GM12878 (cell line): Measurements from ENCODE around the gene NRDE2. TPM values are rescaled to one million over a fixed set of nuclear protein-coding genes. Genes with fewer than 3 reads are reported as not detected.
A peak's percentile ranks its signal among the peaks of the same experiment; 100 is the strongest.

ENCODE experiments used
- ATAC-seq: fragments of 200-7000 bp; cut with Tn5 transposase; 3 replicates; pipeline ENCODE4 v1.9.1; 2020; ENCODE audit warnings: mild to moderate bottlenecking, moderate library complexity
- BruUV-seq: library from RNA; stranded (reverse); fragments of 400-500 nt; replicated peaks from 2 replicates; lab custom pipeline; 2021; lab: Mats Ljungman, UMichigan
- CTCF ChIA-PET: fragments of 300-600 bp; sonication (Branson Sonifier 250); formaldehyde crosslinking; extraction: SDS; loops from one replicate; lab custom pipeline; 2021; ENCODE audit warnings: inconsistent platforms; lab: Yijun Ruan, JAX
- POLR2A ChIA-PET: fragments of 350-600 bp; formaldehyde crosslinking; extraction: SDS; loops from one replicate; lab custom pipeline; 2021; ENCODE audit warnings: inconsistent platforms; lab: Charles Lee
- RAD21 ChIA-PET: fragments of 300-600 bp; sonication (Branson Sonifier 250); formaldehyde crosslinking; loops from one replicate; lab custom pipeline; 2023; ENCODE audit warnings: antibody characterized with exemption; ENCODE audit not compliant: unreplicated experiment; lab: Charles Lee
- SMC1A ChIA-PET: fragments of 300-600 bp; sonication (Branson Sonifier 250); formaldehyde crosslinking; loops from one replicate; lab custom pipeline; 2023; ENCODE audit not compliant: unreplicated experiment, uncharacterized antibody; lab: Charles Lee
- DNase-seq: peaks from one replicate; pipeline ENCODE4 v3.0.0-alpha.2; 2011; ENCODE audit warnings: low read depth, low spot score
- FAIRE-seq: peaks from 3 replicates; lab custom pipeline; 2011; peaks lifted over from hg19 to GRCh38; lab: Jason Lieb, UNC
- H2AFZ ChIP-seq: 2 replicates; pipeline ENCODE4 v1.6.0; 2011; ENCODE audit warnings: low read depth, low read length, control low read depth; ENCODE audit not compliant: control insufficient read depth
- H3K27ac ChIP-seq: 2 replicates; pipeline ENCODE4 v1.5.1; 2011; ENCODE audit warnings: control low read depth; ENCODE audit not compliant: control insufficient read depth, insufficient read depth
- H3K27me3 ChIP-seq, 2 experiments: replicated peaks in 1 of 2; 2 replicates each; pipeline versions ENCODE4 v1.6.0 to v1.6.1; 2011; ENCODE audit warnings: low read length in 1 of 2; ENCODE audit not compliant: control insufficient read depth in 2 of 2, insufficient read depth in 2 of 2
- H3K36me3 ChIP-seq, 2 experiments: 2 replicates each; pipeline ENCODE4 v1.5.1; 2011; ENCODE audit warnings: low read length in 1 of 2; ENCODE audit not compliant: control insufficient read depth in 2 of 2, insufficient read depth in 2 of 2
- H3K4me1 ChIP-seq: 2 replicates; pipeline ENCODE4 v1.6.1; 2011; ENCODE audit warnings: mild to moderate bottlenecking, low read length, moderate library complexity, mixed read lengths; ENCODE audit not compliant: control insufficient read depth, insufficient read depth
- H3K4me2 ChIP-seq: 2 replicates; pipeline ENCODE4 v1.6.0; 2011; ENCODE audit warnings: control low read depth; ENCODE audit not compliant: control insufficient read depth, insufficient read depth
- H3K4me3 ChIP-seq: fragments of 200-600 bp; sonication (generic); 2 replicates; pipeline ENCODE4 v1.5.1; 2016
- H3K79me2 ChIP-seq: 2 replicates; pipeline ENCODE4 v1.6.0; 2011; ENCODE audit warnings: low read length; ENCODE audit not compliant: control insufficient read depth, insufficient read depth
- H3K9ac ChIP-seq: 2 replicates; pipeline ENCODE4 v1.8.0; 2011; ENCODE audit warnings: low read length, control low read depth, mixed read lengths; ENCODE audit not compliant: control insufficient read depth, insufficient read depth
- H3K9me3 ChIP-seq: replicated peaks from 3 replicates; pipeline ENCODE4 v1.5.1; 2011; ENCODE audit warnings: mild to moderate bottlenecking, low read length; ENCODE audit not compliant: control insufficient read depth, insufficient read depth
- H4K20me1 ChIP-seq: 2 replicates; pipeline ENCODE4 v1.6.0; 2011; ENCODE audit not compliant: control insufficient read depth, insufficient read depth
- BHLHE40 ChIP-seq, 2 experiments: fragments of 450-650 bp in 1 of 2; IDR thresholded peaks; 2 replicates each; pipeline ENCODE4 v1.6.1; 2011 to 2017; ENCODE audit warnings: low read depth in 2 of 2, borderline replicate concordance in 1 of 2, improper control_type of control experiment in 1 of 2, low read length in 1 of 2, mild to moderate bottlenecking in 1 of 2
- BRCA1 ChIP-seq: IDR thresholded peaks from 2 replicates; pipeline ENCODE4 v1.6.1; 2011; ENCODE audit warnings: low read depth, low read length, improper control_type of control experiment
- EZH2 ChIP-seq: IDR thresholded peaks from 2 replicates; pipeline ENCODE4 v1.6.1; 2012; ENCODE audit warnings: low read depth, mild to moderate bottlenecking, control low read depth, inconsistent platforms, low read length, borderline replicate concordance; ENCODE audit not compliant: control insufficient read depth
- HCFC1 ChIP-seq: fragments of 150-350 bp; IDR thresholded peaks from 2 replicates; pipeline ENCODE4 v1.6.1; 2014; ENCODE audit warnings: low read length
- HSF1 ChIP-seq: fragments of 150-350 bp; IDR thresholded peaks from 2 replicates; pipeline ENCODE4 v1.6.1; 2014; ENCODE audit warnings: mild to moderate bottlenecking, low read depth, low read length
- NR2F1 ChIP-seq: fragments of 450-650 bp; conservative IDR thresholded peaks from 2 replicates; pipeline ENCODE4 v1.6.1; 2017; ENCODE audit warnings: mild to moderate bottlenecking
- RAD21 ChIP-seq: IDR thresholded peaks from 2 replicates; pipeline ENCODE4 v1.6.1; 2011; ENCODE audit warnings: mild to moderate bottlenecking, low read depth, low read length, moderate library complexity; ENCODE audit not compliant: insufficient read depth
- SMC3 ChIP-seq: IDR thresholded peaks from 2 replicates; pipeline ENCODE4 v1.6.1; 2011; ENCODE audit warnings: low read length, improper control_type of control experiment, borderline replicate concordance
- SPI1 ChIP-seq: IDR thresholded peaks from 2 replicates; pipeline ENCODE4 v1.6.1; 2011; ENCODE audit warnings: low read depth, mild to moderate bottlenecking, low read length, moderate library complexity, borderline replicate concordance; ENCODE audit not compliant: insufficient read depth
- YY1 ChIP-seq: IDR thresholded peaks from 2 replicates; pipeline ENCODE4 v1.6.1; 2011; ENCODE audit warnings: low read depth, mild to moderate bottlenecking, low read length
- ZNF207 ChIP-seq: fragments of 450-650 bp; IDR thresholded peaks from 2 replicates; pipeline ENCODE4 v1.6.1; 2014; ENCODE audit warnings: antibody characterized with exemption, mild to moderate bottlenecking, borderline replicate concordance
- ZNF384 ChIP-seq: IDR thresholded peaks from 2 replicates; pipeline ENCODE4 v1.6.1; 2012; ENCODE audit warnings: low read depth, mild to moderate bottlenecking, low read length, improper control_type of control experiment, borderline replicate concordance
- WGBS: methylation state at CpG from one replicate; pipeline ENCODE4 v1.1.6; 2016; ENCODE audit warnings: low lambda C conversion rate; ENCODE audit not compliant: insufficient replicate concordance, insufficient coverage; ENCODE audit errors: missing lambda C conversion rate; 5-methylcytosine and 5-hydroxymethylcytosine counted together
- in situ Hi-C: fragments of 300-500 bp; cut with MboI; formaldehyde crosslinking; loops from 9 replicates; pipeline ENCODE4 v1.14.3; 2018; ENCODE audit warnings: mixed read lengths
- intact Hi-C: fragments of 100-400 bp; cut with micrococcal nuclease; formaldehyde crosslinking; loops from one replicate; pipeline ENCODE4 v1.14.2; 2022; ENCODE audit not compliant: unreplicated experiment
- polyA plus RNA-seq, 11 experiments: library from polyadenylated mRNA; depleted of rRNA in 4 of 11; unstranded in 6 of 11; stranded (reverse) in 5 of 11; fragments of >200 nt; fragmentation: Nextera tagmentation in 4 of 11; fragmentation: Illumina TruSeq in 1 of 11; extraction: Ambion mirVana in 4 of 11; extraction: Trizol in 1 of 11; gene quantifications; 1 replicate in 1 of 11; 2 replicates in 10 of 11; pipeline versions ENCODE4 v1.2.1 to v1.2.3, GENCODE V29; 2011 to 2016; ENCODE audit warnings: inconsistent platforms in 2 of 11, missing spikeins in 2 of 11, low read depth in 1 of 11
- total RNA-seq, 4 experiments: library from RNA; depleted of rRNA in 3 of 4; stranded (reverse); fragments of >200 nt in 3 of 4; fragmentation: Illumina TruSeq in 1 of 4; extraction: Trizol in 1 of 4; gene quantifications; 2 replicates each; pipeline versions ENCODE4 v1.2.1 to v1.2.3, GENCODE V29; 2013 to 2021

NRDE2 gene
- total and polyA plus RNA-seq, 10 of the 15 experiments (the other 5 are each of a cell fraction or from before 2014, with no cell fraction given), result 8.3 to 21.0 (median 13.8) TPM

GRCh38 chr14:90373887-90374286, 42.1 kb upstream of the NRDE2 start:
- H3K79me2 ChIP-seq, result no peaks in the 10 kb centered on the region
- no peaks in the 10 kb centered on the region for H4K20me1 ChIP-seq
- DNase-seq (no peak), FAIRE-seq (no peak), ATAC-seq (no peak)
- no peaks in the 10 kb centered on the region for H3K9me3 ChIP-seq
- intact Hi-C loops (no loop called here), in situ Hi-C loops (no loop called here)
- H3K4me1 ChIP-seq, result no peaks in the 10 kb centered on the region
- TF ChIP-seq HCFC1, result no peak
- no peak for TF ChIP-seq BRCA1
- no peak overlapping the region for H3K4me3 ChIP-seq
- H3K27me3 ChIP-seq, result no peaks in the 10 kb centered on the region
- no peak overlapping the region for H3K9ac ChIP-seq
- no peak overlapping the region for H2AFZ ChIP-seq
- RAD21 ChIA-PET, result interaction anchor here (0.6 to 0.7 kb wide), 2 partner anchors 145 to 298 kb away, joined by 3 read pairs; no protein-coding TSS in a partner anchor
- CTCF ChIA-PET, result interaction anchor here (0.7 kb wide), 1 partner anchor 17 kb away, joined by 3 read pairs; no protein-coding TSS in a partner anchor
- SMC1A ChIA-PET, result interaction anchor here (1.4 kb wide), 1 partner anchor 15 kb away, joined by 3 read pairs; no protein-coding TSS in a partner anchor
- no peak overlapping the region for H3K4me2 ChIP-seq
- POLR2A ChIA-PET, result interaction anchor here (0.6 kb wide), 1 partner anchor 93 kb away, joined by 4 read pairs; no protein-coding TSS in a partner anchor
- H3K27ac ChIP-seq, result no peak overlapping the region
- no peaks in the 10 kb centered on the region for H3K36me3 ChIP-seq
- BruUV-seq, result no TSS peak
- WGBS, result 80% methylated on average over 6 of the region's 6 CpGs

GRCh38 chr14:90368946-90369721, 37.4 kb upstream of the NRDE2 start:
- BruUV-seq, result no TSS peak
- H3K4me3 ChIP-seq, result no peak overlapping the region
- H2AFZ ChIP-seq, result no peak overlapping the region
- intact Hi-C loops, result no loop called here
- CTCF ChIA-PET, result interaction anchor here (0.8 to 1.8 kb wide), 2 partner anchors 9 to 329 kb away, joined by 3 to 6 read pairs; no protein-coding TSS in a partner anchor
- no peak for ATAC-seq
- no peak for FAIRE-seq
- 0% methylated on average over 1 of the region's 1 CpG for WGBS
- no peaks in the 10 kb centered on the region for H3K9me3 ChIP-seq
- no peaks in the 10 kb centered on the region for H4K20me1 ChIP-seq
- no peaks in the 10 kb centered on the region for H3K79me2 ChIP-seq
- no peak for DNase-seq
- POLR2A ChIA-PET, result interaction anchor here (0.5 kb wide), 1 partner anchor 93 kb away, joined by 6 read pairs; no protein-coding TSS in a partner anchor
- no peaks in the 10 kb centered on the region for H3K36me3 ChIP-seq
- in situ Hi-C loops, result no loop called here
- no peak overlapping the region for H3K27ac ChIP-seq
- SMC1A ChIA-PET, result interaction anchor here (1.1 kb wide), 1 partner anchor 31 kb away, joined by 4 read pairs; no protein-coding TSS in a partner anchor
- H3K4me2 ChIP-seq, result no peak overlapping the region
- H3K9ac ChIP-seq, result no peak overlapping the region
- no peaks in the 10 kb centered on the region; a peak in 1 of 4 replicates for H3K27me3 ChIP-seq
- RAD21 ChIA-PET, result no interaction called here
- no peaks in the 10 kb centered on the region for H3K4me1 ChIP-seq
- TF ChIP-seq HSF1 (no peak), EZH2 (no peak), BHLHE40 (IDR thresholded peaks at IDR 0.05; ENCODE audit: borderline replicate concordance in 1 of 2, low read depth in 2 of 2, low read length in 1 of 2) (no peak), YY1 (no peak), RAD21 (peak; percentile 18; the same call in 1 of the 2 replicates), ZNF207 (no peak), SMC3 (peak; percentile 9; the same call in 1 of the 2 replicates), NR2F1 (no peak), SPI1 (no peak), ZNF384 (no peak)
